Measurements from ENCODE around the gene DMRTC2.

GRCh38 chr19:41897820-41898219 is 53.0 kb downstream of the DMRTC2 start:
- TF ChIP-seq POLR2A (IDR thresholded peaks at IDR 0.05; ENCODE audit: low read length) (no peak), GATA1 (IDR thresholded peaks at IDR 0.05; ENCODE audit: low read depth, low read length) (no peak)

Measured in erythroblast (primary cell).